Globus pallidus (tissue), 1 donor: ENCODE data around the gene SARS2.

Experiments
- DNase-seq: peaks from one replicate; pipeline ENCODE4 v3.0.0-alpha.2; 2015; ENCODE audit warnings: low spot score

Gene SARS2

DNA sequence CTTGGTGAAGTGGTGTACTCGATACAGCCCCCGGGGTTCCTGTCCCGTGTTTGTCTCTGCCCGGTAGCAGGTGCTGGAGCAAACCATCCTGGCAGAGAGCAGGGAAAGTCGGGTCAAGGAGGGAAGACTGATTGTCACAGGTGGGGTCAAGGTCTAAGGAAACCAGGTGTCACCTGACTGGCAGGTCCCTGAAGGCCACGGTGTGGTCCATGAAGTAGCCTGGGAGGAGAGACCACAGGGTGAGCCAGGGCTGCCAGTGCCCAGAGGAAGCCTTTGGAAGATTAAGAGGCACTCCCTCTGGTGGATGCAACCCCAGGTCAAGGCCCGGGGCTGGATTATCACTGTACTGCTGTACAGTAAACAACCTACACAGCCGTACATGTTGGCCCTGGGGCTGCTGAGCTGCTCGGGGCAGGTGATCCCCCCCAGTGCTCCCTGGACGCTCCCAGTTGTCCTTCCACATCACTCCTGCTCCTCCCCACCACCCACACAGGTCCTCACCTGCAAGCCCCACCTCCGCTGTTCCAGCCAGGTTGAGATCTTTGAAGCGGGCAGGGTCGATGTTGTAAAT is 12.6 kb downstream of the SARS2 start:
- DNase-seq = no peak

- no peak for DNase-seq
These were observed 13.0 kb downstream of the SARS2 start for GRCh38 chr19:38917516-38917915.

- DNase-seq = no peak
These were observed 14.9 kb downstream of the SARS2 start for GRCh38 chr19:38915329-38916321.

DNA sequence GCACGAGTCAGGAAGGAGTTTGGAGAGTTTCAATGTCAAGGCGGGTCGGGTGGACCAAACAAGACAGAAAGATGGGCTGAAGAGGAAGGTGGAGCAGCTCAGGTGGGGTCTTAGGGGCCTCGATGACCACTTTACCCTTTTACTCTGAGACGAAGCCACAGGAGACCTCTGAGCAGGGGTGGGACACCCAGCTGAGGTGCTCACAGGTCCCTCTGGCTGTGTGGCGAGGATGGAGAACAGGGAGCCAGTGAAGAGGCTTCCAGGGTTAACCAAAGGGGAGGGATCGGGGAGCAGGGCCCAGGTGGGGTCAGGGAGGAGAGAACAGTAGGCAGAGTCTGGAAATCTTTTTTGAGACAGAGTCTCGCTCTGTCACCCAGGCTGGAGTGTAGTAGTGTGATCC is 16.6 kb downstream of the SARS2 start:
- no peak for DNase-seq

GRCh38 chr19:38912600-38913514 is 17.7 kb downstream of the SARS2 start:
- DNase-seq = no peak

GRCh38 chr19:38911388-38912001 is 19.1 kb downstream of the SARS2 start:
- no peak for DNase-seq

- DNase-seq = no peak
These were observed 20.1 kb downstream of the SARS2 start for GRCh38 chr19:38910488-38910887.

DNA sequence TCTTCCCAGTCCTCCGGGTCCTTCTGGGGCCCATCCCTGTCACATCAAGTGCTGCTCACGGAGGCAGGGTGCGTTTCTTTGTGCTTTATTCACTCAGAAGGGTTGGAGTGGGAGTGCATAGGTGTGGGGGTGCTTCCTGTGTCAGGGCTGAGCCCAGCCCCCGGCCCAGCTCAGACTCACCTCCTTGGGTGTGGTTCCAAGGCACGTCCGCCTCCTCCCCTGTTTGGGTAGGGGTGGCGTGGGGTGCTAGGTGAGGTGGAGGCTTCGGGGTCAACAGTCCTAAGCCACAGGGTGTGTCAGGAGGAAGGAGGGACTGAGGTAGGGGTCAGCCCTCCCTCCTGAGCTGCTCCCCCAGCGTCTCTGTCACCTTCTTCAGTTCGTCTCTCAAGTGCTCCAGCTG is 21.7 kb downstream of the SARS2 start:
- DNase-seq = no peak

GRCh38 chr19:38907670-38908069 is 22.9 kb downstream of the SARS2 start:
- DNase-seq = no peak

- DNase-seq = no peak
These were observed 23.3 kb downstream of the SARS2 start for GRCh38 chr19:38907227-38907626.

GRCh38 chr19:38905620-38906019 is 24.9 kb downstream of the SARS2 start:
- no peak for DNase-seq

- no peak for DNase-seq
These were observed 25.7 kb downstream of the SARS2 start for GRCh38 chr19:38904581-38905539.

DNA sequence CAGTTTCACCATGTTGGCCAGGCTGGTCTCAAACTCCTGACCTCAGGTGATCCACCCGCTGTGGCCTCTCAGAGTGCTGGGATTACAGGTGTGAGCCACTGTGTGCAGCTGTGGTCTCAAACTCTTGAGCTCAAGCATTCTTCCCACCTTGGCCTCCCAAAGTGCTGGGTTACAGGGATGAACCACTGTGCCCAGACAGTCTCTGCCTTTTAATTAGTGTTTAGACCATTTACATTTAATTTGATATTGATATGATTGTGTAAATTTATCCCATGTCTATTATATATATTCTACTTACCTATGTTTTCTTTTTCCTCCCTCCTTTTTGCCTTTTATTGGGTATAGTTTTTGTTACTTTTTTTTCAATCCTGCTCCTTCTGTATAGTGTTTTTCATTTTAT is 28.9 kb downstream of the SARS2 start:
- DNase-seq = no peak

GRCh38 chr19:38900743-38901190 is 29.8 kb downstream of the SARS2 start:
- no peak for DNase-seq

DNA sequence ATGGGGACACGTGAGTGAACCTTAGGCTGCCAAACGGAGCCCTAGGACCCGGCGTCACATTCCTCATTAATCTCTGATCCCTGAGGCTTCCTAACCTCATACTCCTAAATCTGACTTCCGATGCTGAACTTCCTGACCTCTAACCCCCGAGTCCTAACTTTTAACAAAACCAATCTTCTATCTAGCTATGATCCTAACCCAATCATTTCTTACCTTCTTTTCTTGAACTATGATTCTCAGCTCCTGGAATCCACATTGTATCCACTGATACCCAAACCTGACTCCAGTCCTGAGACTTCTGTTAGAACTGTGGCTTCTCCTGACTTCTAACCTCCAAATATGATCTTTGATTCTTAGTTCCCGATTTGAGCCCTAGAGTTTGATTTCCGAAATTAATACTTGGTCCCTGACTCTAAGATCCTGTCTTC is 30.3 kb downstream of the SARS2 start:
- DNase-seq = no peak

DNA sequence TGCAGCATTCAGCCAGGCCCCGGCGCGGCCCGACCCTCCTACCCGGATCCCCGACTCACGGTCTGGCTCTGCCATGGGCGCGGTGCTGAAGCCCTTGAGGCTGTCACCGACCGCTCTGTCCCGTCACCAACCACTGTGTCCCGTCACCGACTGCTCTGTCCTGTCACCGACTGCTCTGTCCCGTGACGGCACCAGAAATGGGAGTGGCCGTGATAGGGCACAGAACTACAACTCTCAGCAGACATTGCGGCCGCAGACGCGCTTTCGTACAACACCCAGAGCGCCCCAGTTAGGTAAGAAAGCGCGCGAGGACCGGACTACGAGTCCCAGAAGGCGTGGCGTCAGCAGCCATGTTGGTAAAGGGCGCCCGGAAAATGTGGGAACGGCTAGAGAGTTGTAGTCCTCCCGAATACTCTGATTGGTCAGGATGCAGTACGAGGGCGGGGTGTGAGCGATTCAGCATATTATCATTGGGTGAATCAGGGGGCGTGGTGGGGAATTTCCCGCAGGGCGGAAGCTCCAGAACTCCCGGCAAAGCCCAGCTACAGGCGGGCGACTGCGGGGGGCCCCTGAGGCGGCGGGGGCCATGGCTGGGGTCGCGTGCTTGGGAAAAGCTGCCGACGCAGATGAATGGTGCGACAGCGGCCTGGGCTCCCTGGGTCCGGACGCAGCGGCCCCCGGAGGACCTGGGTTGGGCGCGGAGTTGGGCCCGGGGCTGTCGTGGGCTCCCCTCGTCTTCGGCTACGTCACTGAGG is 30.9 kb downstream of the SARS2 start, which contains the start of the genes NFKBIB and SIRT2:
TSS of gene NFKBIB (plus strand) at position 523 of the 755 bp plus-strand sequence. CDS start at position 587, 64 bp downstream.
TSS of gene SIRT2 (minus strand) at position 172 of the 755 bp plus-strand sequence. CDS start at position 75, 97 bp downstream.
- peak; percentile 100 for DNase-seq

DNA sequence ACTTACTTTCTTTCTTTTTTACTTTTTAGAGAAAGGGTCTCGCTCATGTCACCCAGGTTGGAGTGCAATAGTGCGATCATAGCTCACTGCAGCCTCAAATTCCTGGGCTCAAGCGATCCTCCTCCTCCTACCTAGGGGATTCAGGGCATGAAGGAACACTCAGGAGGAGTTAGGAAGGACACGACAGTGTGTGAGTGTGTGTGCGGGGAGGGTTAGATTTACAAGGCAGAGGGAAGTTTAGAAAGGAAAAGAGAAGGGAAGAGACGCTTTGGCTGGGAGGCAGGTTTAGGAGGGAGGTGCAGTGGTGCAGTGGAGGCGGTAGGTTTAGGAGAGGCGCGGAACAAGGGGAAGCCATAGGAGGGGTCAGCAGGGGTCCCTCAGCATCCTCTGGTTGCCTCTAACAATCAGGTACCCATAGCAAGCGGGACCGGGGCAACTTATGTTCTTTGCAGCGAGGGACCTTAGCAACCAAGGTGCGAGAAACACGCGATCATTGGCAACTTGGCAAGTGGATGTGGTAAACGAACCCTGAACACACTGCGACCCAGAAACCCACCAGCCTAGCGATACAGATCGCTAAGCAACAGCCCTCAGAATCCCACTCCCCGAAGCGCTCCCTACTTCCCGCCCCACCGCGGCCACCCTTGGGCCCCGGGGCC is 31.6 kb downstream of the SARS2 start:
- DNase-seq = peak; percentile 43

- no peak for DNase-seq
These were observed 35.6 kb downstream of the SARS2 start for GRCh38 chr19:38894968-38895367.

- no peak for DNase-seq
These were observed 37.2 kb downstream of the SARS2 start for GRCh38 chr19:38893341-38893771.
